ENCODE data around the gene SLC25A47. TPM values are rescaled to one million over a fixed set of nuclear protein-coding genes. Genes with fewer than 3 reads are reported as not detected.

SLC25A47 gene
- total and polyA plus RNA-seq, 8 donors: not detected

- no peak for TF ChIP-seq CTCF (IDR thresholded peaks at IDR 0.05)
- ATAC-seq: no peak
- Histone ChIP-seq H3K4me3 (no peak overlapping the region), H3K27me3 (no peaks in the 10 kb centered on the region), H3K36me3 (no peaks in the 10 kb centered on the region), H3K9me3 (no peaks in the 10 kb centered on the region), H3K27ac (no peak overlapping the region), H3K4me1 (peaks cover 6 to 16% of the 10 kb centered on the region in 2 donors)
- no peak for DNase-seq
- intact Hi-C loops (cut with DNase I): no loop called here
Measured at GRCh38 chr14:100320157-100320856, 2.8 kb upstream of the SLC25A47 start.

GRCh38 chr14:100321473-100322137, 1.5 kb upstream of the SLC25A47 start:
- no peaks in the 10 kb centered on the region for H3K36me3 ChIP-seq
- TF ChIP-seq CTCF (IDR thresholded peaks at IDR 0.05): no peak
- H3K27me3 ChIP-seq: no peaks in the 10 kb centered on the region
- DNase-seq (no peak), ATAC-seq (no peak)
- H3K9me3 ChIP-seq: no peaks in the 10 kb centered on the region
- intact Hi-C loops (cut with DNase I): no loop called here
- H3K4me1 ChIP-seq: peaks cover 6 to 16% of the 10 kb centered on the region in 2 donors
- H3K27ac ChIP-seq: no peak overlapping the region
- no peak overlapping the region for H3K4me3 ChIP-seq

DNA sequence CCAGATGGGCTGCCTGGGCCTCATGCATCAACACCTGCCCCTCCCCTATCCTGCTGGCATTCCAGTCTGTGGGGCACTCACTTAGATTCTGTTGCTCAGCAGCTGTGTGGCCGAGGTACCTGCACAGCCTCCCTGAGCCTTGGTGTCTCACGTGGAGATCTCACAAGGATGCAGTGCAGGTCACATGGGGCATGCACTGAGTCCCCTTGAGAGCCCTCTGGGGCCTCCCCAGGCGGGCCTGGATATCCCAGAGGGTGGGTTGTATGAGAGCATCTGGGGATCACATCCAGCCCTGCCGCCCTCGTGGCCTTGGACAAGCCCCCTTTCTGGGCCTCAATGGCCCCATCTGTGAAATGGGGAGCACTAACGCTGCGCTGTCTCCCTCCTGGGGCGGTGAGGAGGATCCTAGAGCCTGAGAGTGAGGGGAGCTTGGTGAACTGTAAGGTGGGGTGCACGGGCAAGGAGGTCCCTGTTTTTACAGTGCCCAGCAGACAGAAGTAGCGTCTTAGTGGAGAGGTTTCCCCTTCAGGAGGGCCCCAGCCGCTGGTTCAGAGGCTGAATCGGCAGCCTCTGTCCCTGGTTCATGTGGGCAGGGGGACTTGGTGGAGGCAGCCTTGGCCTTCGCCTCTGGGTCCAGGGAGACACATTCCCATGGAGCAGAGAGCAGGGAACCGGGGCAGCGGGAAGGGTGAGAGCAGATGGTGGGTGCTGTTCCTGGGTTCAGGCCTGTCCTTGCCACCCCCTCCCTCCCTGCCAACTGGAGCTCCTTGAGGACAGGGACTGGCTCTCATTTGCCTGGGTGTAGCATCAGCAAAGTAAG, 791 bp upstream of the SLC25A47 start:
- DNase-seq: no peak
- peaks cover 6 to 15% of the 10 kb centered on the region in 2 donors for H3K4me1 ChIP-seq
- no peaks in the 10 kb centered on the region for H3K9me3 ChIP-seq
- H3K27ac ChIP-seq: no peak overlapping the region
- intact Hi-C loops (cut with DNase I): no loop called here
- ATAC-seq: no peak
- TF ChIP-seq CTCF (IDR thresholded peaks at IDR 0.05): no peak
- no peak overlapping the region for H3K4me3 ChIP-seq
- no peaks in the 10 kb centered on the region for H3K27me3 ChIP-seq
- no peaks in the 10 kb centered on the region for H3K36me3 ChIP-seq

DNA sequence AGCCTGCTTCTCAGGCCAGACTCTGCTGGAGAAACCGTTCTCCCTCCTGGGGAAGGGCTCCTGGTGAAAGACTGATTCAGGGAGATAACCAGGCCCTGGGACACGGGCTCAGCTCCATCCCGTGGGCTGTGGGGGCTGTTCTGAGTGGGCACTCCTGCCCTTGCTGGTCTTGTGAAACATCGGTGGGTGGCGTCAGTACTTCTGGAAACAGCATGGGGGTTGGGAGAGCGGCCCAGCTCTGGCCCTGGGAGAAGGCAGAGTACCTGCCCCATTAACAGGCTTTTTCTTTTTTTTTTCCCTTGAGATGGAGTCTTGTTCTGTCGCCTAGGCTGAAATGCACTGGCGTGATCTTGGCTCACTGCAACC, 786 bp downstream of the SLC25A47 start:
- no peaks in the 10 kb centered on the region for H3K4me1 ChIP-seq
- no peaks in the 10 kb centered on the region for H3K36me3 ChIP-seq
- ATAC-seq (no peak), DNase-seq (no peak)
- no peak overlapping the region for H3K27ac ChIP-seq
- H3K27me3 ChIP-seq: no peaks in the 10 kb centered on the region
- H3K9me3 ChIP-seq: no peaks in the 10 kb centered on the region
- no peak overlapping the region for H3K4me3 ChIP-seq
- intact Hi-C loops (cut with DNase I): no loop called here
- no peak for TF ChIP-seq CTCF (IDR thresholded peaks at IDR 0.05)

DNA sequence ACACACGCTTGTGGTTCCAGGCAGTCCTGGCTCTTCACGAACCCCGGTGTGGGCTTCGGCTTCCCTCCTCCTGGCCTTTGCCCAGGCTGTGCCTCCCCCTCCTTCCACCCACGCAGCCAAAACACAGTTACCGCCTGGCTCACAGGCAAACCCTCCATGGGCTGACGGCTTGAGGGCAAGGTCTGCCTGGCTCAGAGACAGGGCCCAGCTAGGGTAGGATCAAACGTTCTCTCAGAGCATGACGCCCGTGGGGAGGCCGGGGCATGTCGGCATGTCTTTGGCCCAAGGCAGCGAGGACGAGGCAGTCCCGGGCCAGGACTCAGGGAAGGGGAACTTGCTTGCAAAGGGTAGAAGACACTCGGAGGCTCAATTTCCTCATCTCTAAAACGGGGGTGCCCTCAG, 2.1 kb downstream of the SLC25A47 start:
- H3K27ac ChIP-seq: no peak overlapping the region
- intact Hi-C loops (cut with DNase I): no loop called here
- H3K27me3 ChIP-seq: no peaks in the 10 kb centered on the region
- no peak overlapping the region for H3K4me3 ChIP-seq
- DNase-seq: peak in 1 of 4 donors; percentile 66
- TF ChIP-seq CTCF (IDR thresholded peaks at IDR 0.05): no peak
- no peaks in the 10 kb centered on the region for H3K9me3 ChIP-seq
- no peak for ATAC-seq
- no peaks in the 10 kb centered on the region for H3K4me1 ChIP-seq
- no peaks in the 10 kb centered on the region for H3K36me3 ChIP-seq

Data from left lung (tissue), 10 donors.